HepG2 (cell line): ENCODE results near the gene UBE2R2. TPM values are rescaled to one million over a fixed set of nuclear protein-coding genes. Genes with fewer than 3 reads are reported as not detected.

Source experiments
- AGO1 ChIP-seq: fragments of 200-400 bp; formaldehyde crosslinking; IDR thresholded peaks from 2 replicates; pipeline ENCODE4 v1.6.1; 2017; ENCODE audit warnings: mild to moderate bottlenecking, low read depth, low read length, moderate library complexity; ENCODE audit not compliant: poor library complexity, severe bottlenecking
- ATAD3A ChIP-seq: sonication (generic); formaldehyde crosslinking; IDR thresholded peaks from 2 replicates; pipeline ENCODE4 v1.4.0; 2020; ENCODE audit warnings: missing genetic modification reagents
- CAMTA2 ChIP-seq: sonication (generic); formaldehyde crosslinking; IDR thresholded peaks from 2 replicates; pipeline ENCODE4 v1.4.0; 2020; ENCODE audit warnings: mild to moderate bottlenecking, missing genetic modification reagents, borderline replicate concordance
- GATAD2A ChIP-seq: IDR thresholded peaks from 2 replicates; pipeline ENCODE4 v1.6.1; 2016
- IKZF5 ChIP-seq: IDR thresholded peaks from 2 replicates; pipeline ENCODE4 v1.6.1; 2018; ENCODE audit warnings: missing genetic modification reagents, mild to moderate bottlenecking, missing compliant biosample characterization
- KLF11 ChIP-seq: IDR thresholded peaks from 2 replicates; pipeline ENCODE4 v1.6.1; 2016; ENCODE audit warnings: missing compliant biosample characterization
- MBNL3 ChIP-seq: fragments of 250-450 bp; sonication (Bioruptor Pico); conservative IDR thresholded peaks from 2 replicates; pipeline ENCODE4 v1.8.0; 2022; ENCODE audit warnings: mild to moderate bottlenecking, inconsistent platforms
- MTF2 ChIP-seq: sonication (generic); formaldehyde crosslinking; IDR thresholded peaks from 2 replicates; pipeline ENCODE4 v1.5.0; 2020; ENCODE audit warnings: missing genetic modification reagents, borderline replicate concordance
- NONO ChIP-seq, 2 experiments: fragments of 450-650 bp in 1 of 2; sonication (generic) in 1 of 2; formaldehyde crosslinking in 1 of 2; IDR thresholded peaks in 1 of 2; conservative IDR thresholded peaks in 1 of 2; 2 replicates each; pipeline versions ENCODE4 v1.6.1 to v1.8.0; 2017 to 2022; ENCODE audit warnings: mild to moderate bottlenecking in 1 of 2, missing genetic modification reagents in 1 of 2, moderate library complexity in 1 of 2
- PAX8 ChIP-seq: sonication (generic); formaldehyde crosslinking; IDR thresholded peaks from 2 replicates; pipeline ENCODE4 v1.8.0; 2022; ENCODE audit warnings: mild to moderate bottlenecking, missing genetic modification reagents, borderline replicate concordance
- PCBP2 ChIP-seq: fragments of 200-400 bp; formaldehyde crosslinking; optimal IDR thresholded peaks from 2 replicates; pipeline ENCODE3; 2018; ENCODE audit warnings: low read length, low read depth; ENCODE audit not compliant: poor library complexity, severe bottlenecking
- SETDB1 ChIP-seq: sonication (generic); formaldehyde crosslinking; IDR thresholded peaks from 2 replicates; pipeline ENCODE4 v1.5.1; 2020; ENCODE audit warnings: missing genetic modification reagents, mild to moderate bottlenecking, borderline replicate concordance
- SMYD3 ChIP-seq: sonication (generic); formaldehyde crosslinking; IDR thresholded peaks from 2 replicates; pipeline ENCODE4 v1.8.1; 2023; ENCODE audit warnings: mild to moderate bottlenecking, missing genetic modification reagents
- SNAPC2 ChIP-seq: sonication (generic); formaldehyde crosslinking; IDR thresholded peaks from 2 replicates; pipeline ENCODE4 v1.8.1; 2022; ENCODE audit warnings: mild to moderate bottlenecking, missing genetic modification reagents
- TMF1 ChIP-seq: sonication (generic); formaldehyde crosslinking; IDR thresholded peaks from 2 replicates; pipeline ENCODE4 v1.8.1; 2022; ENCODE audit warnings: low read depth, missing genetic modification reagents
- ZC3H13 ChIP-seq: sonication (generic); formaldehyde crosslinking; IDR thresholded peaks from 2 replicates; pipeline ENCODE4 v1.8.1; 2023; ENCODE audit warnings: mild to moderate bottlenecking, missing genetic modification reagents, moderate library complexity
- ZFP90 ChIP-seq: sonication (generic); formaldehyde crosslinking; IDR thresholded peaks from 2 replicates; pipeline ENCODE4 v1.8.0; 2022; ENCODE audit warnings: missing genetic modification reagents, mild to moderate bottlenecking, inconsistent platforms, borderline replicate concordance
- ZNF546 ChIP-seq: sonication (generic); formaldehyde crosslinking; conservative IDR thresholded peaks from 2 replicates; pipeline ENCODE4 v1.8.1; 2023; ENCODE audit warnings: mild to moderate bottlenecking, missing genetic modification reagents
- polyA plus RNA-seq, 8 experiments: library from polyadenylated mRNA; depleted of rRNA in 3 of 8; stranded (reverse) in 7 of 8; unstranded in 1 of 8; fragments of >200 nt; fragmentation: Illumina TruSeq in 4 of 8; extraction: Trizol in 4 of 8; gene quantifications; 2 replicates each; pipeline versions ENCODE4 v1.2.1 to v1.2.3, GENCODE V29; 2011 to 2016; ENCODE audit warnings: low read depth in 4 of 8, missing spikeins in 1 of 8, mixed read lengths in 1 of 8; ENCODE audit not compliant: insufficient read depth in 1 of 8
- total RNA-seq, 5 experiments: library from RNA; depleted of rRNA; stranded (reverse); fragments of >200 nt; fragmentation: Illumina TruSeq; extraction: Trizol; gene quantifications; 2 replicates each; pipeline ENCODE4 v1.2.3, GENCODE V29; 2016; ENCODE audit warnings: low read depth in 1 of 5
- TF ChIP-seq, protein P1 (sequence below): sonication (generic); formaldehyde crosslinking; IDR thresholded peaks from 2 replicates; pipeline ENCODE4 v1.4.0; 2020; ENCODE audit warnings: missing genetic modification reagents
- TF ChIP-seq, protein P2 (sequence below): sonication (generic); formaldehyde crosslinking; IDR thresholded peaks from 2 replicates; pipeline ENCODE4 v1.4.0; 2020; ENCODE audit warnings: missing genetic modification reagents, borderline replicate concordance
- TF ChIP-seq, protein P3 (sequence below): sonication (generic); formaldehyde crosslinking; IDR thresholded peaks from 2 replicates; pipeline ENCODE4 v1.5.0; 2020; ENCODE audit warnings: mild to moderate bottlenecking, missing genetic modification reagents

Gene UBE2R2
- total and polyA plus RNA-seq, 2 of the 13 experiments (the other 11 are each of a cell fraction or from before 2014, with no cell fraction given) = 14.8 to 20.9 TPM

GRCh38 chr9:33939924-33940874 lies 123.2 kb downstream of the UBE2R2 start (continued):
- TF ChIP-seq SETDB1 (no peak), IKZF5 (CRISPR knock-in tag) (peak; percentile 81), KLF11 (CRISPR knock-in tag) (0 out of 2 replicates have a peak, but pooled peaks have one; percentile 46), GATAD2A (peak; percentile 96), TMF1 (CRISPR knock-in tag) (no peak), CAMTA2 (no peak), PCBP2 (peak; percentile 88), MBNL3 (CRISPR knock-in tag) (no peak), MTF2 (CRISPR knock-in tag) (no peak), PAX8 (CRISPR knock-in tag) (no peak), ZNF546 (CRISPR knock-in tag) (no peak), ZC3H13 (no peak), SNAPC2 (CRISPR knock-in tag) (peak; percentile 80; the same call in 1 of the 2 replicates), ATAD3A (no peak), AGO1 (no peak), SMYD3 (peak; percentile 78; the same call in 1 of the 2 replicates), ZFP90 (no peak), NONO (IDR thresholded peaks at IDR 0.05) (no peak), NONO (CRISPR knock-in tag; conservative IDR thresholded peaks at IDR 0.05) (peak; percentile 84)
- TF ChIP-seq, protein P1, sequence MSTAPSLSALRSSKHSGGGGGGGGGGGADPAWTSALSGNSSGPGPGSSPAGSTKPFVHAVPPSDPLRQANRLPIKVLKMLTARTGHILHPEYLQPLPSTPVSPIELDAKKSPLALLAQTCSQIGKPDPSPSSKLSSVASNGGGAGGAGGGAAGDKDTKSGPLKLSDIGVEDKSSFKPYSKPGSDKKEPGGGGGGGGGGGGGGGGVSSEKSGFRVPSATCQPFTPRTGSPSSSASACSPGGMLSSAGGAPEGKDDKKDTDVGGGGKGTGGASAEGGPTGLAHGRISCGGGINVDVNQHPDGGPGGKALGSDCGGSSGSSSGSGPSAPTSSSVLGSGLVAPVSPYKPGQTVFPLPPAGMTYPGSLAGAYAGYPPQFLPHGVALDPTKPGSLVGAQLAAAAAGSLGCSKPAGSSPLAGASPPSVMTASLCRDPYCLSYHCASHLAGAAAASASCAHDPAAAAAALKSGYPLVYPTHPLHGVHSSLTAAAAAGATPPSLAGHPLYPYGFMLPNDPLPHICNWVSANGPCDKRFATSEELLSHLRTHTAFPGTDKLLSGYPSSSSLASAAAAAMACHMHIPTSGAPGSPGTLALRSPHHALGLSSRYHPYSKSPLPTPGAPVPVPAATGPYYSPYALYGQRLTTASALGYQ = peak; percentile 84
- TF ChIP-seq, protein P2, sequence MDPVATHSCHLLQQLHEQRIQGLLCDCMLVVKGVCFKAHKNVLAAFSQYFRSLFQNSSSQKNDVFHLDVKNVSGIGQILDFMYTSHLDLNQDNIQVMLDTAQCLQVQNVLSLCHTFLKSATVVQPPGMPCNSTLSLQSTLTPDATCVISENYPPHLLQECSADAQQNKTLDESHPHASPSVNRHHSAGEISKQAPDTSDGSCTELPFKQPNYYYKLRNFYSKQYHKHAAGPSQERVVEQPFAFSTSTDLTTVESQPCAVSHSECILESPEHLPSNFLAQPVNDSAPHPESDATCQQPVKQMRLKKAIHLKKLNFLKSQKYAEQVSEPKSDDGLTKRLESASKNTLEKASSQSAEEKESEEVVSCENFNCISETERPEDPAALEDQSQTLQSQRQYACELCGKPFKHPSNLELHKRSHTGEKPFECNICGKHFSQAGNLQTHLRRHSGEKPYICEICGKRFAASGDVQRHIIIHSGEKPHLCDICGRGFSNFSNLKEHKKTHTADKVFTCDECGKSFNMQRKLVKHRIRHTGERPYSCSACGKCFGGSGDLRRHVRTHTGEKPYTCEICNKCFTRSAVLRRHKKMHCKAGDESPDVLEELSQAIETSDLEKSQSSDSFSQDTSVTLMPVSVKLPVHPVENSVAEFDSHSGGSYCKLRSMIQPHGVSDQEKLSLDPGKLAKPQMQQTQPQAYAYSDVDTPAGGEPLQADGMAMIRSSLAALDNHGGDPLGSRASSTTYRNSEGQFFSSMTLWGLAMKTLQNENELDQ = no peak
- TF ChIP-seq, protein P3, sequence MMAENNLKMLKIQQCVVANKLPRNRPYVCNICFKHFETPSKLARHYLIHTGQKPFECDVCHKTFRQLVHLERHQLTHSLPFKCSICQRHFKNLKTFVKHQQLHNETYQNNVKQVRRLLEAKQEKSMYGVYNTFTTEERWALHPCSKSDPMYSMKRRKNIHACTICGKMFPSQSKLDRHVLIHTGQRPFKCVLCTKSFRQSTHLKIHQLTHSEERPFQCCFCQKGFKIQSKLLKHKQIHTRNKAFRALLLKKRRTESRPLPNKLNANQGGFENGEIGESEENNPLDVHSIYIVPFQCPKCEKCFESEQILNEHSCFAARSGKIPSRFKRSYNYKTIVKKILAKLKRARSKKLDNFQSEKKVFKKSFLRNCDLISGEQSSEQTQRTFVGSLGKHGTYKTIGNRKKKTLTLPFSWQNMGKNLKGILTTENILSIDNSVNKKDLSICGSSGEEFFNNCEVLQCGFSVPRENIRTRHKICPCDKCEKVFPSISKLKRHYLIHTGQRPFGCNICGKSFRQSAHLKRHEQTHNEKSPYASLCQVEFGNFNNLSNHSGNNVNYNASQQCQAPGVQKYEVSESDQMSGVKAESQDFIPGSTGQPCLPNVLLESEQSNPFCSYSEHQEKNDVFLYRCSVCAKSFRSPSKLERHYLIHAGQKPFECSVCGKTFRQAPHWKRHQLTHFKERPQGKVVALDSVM (CRISPR knock-in tag) = peak; percentile 100
